Stimulated activated naive CD8-positive, alpha-beta T cell treated with anti-CD3 and anti-CD28 coated beads, Interleukin-15, Interleukin-2, amounts not matched to agents 100 U/mL and 50 U/mL, for 24 hours (primary cell): ENCODE data around the gene BMPR1B.
"Not testable (repeated sequence)": the region's sequence is repeated elsewhere in the genome, so short reads cannot be mapped to it uniquely, and the experiment has no call there.

Source experiments
- ATAC-seq: fragments of 150-1000 bp; cut with Tn5 transposase; one replicate; pipeline ENCODE4 v1.10.0; 2021
- DNase-seq: peaks from one replicate; pipeline ENCODE4 v3.0.0; 2021

Gene BMPR1B

DNA sequence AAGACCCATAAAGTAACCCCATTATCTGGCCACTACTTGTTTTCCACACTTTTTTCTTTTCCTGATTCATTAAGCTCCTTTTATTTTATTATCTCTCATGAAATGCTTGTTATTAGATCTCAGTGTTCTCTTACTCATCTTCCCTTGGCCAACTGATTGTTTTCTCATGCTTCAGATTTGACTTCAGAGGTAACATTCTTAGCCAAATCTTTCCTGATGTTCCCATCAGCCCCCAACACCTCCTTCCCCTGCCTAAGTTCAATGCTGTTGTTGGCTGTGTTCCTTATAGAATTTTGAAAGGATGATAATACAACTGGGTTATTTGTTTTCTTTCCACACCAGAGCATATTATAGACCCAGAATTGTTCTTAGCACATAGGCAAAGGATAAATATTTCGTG, 75.6 kb downstream of the BMPR1B start:
- no peak for ATAC-seq
- no peak for DNase-seq

DNA sequence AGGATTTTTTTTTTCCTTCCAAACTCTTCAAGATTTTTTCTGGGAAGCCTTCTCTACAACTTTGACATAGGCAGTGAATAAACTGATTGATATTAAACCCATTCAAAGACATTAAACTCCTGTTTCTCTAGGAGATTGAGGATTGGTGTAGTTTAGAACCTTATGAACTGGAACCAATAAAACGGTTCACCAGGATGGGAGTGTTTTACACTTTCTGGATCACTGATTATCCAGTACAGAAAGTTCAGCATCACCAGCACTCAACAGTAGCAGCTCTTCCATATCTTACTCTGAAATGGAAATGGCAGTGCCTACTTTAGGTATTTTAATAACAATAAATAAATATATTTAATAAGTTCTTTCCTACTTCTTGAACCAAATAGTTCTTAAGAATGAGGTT, 76.7 kb downstream of the BMPR1B start:
- DNase-seq (no peak), ATAC-seq (no peak)

DNA sequence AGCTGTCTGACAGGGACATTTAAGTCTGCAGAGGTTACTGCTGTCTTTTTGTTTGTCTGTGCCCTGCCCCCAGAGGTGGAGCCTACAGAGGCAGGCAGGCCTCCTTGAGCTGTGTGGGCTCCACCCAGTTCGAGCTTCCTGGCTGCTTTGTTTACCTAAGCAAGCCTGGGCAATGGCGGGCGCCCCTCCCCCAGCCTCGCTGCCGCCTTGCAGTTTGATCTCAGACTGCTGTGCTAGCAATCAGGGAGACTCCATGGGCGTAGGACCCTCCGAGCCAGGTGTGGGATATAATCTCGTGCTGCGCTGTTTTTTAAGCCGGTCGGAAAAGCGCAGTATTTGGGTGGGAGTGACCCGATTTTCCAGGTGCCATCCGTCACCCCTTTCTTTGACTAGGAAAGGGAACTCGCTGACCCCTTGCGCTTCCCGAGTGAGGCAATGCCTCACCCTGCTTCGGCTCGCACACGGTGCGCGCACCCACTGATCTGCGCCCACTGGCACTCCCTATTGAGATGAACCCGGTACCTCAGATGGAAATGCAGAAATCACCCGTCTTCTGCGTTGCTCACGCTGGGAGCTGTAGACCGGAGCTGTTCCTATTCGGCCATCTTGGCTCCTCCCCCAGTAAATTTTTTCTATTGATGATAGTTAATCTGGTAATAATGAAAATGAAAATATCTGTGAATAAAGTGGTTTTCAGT, 83.6 kb downstream of the BMPR1B start:
- not testable (repeated sequence) for ATAC-seq, DNase-seq

- no peak for ATAC-seq
- DNase-seq: no peak
Observed at GRCh38 chr4:94841864-94842221, 84.1 kb downstream of the BMPR1B start.

- DNase-seq (no peak), ATAC-seq (no peak)
Observed at GRCh38 chr4:94843216-94843615, 85.5 kb downstream of the BMPR1B start.

- DNase-seq (no peak), ATAC-seq (no peak)
Observed at GRCh38 chr4:94848326-94848725, 90.6 kb downstream of the BMPR1B start.

- no peak for ATAC-seq
- DNase-seq: no peak
Observed at GRCh38 chr4:94849901-94850300, 92.1 kb downstream of the BMPR1B start.

- DNase-seq: no peak
- no peak for ATAC-seq
Observed at GRCh38 chr4:94852616-94853015, 94.9 kb downstream of the BMPR1B start.

- DNase-seq: no peak
- ATAC-seq: no peak
Observed at GRCh38 chr4:94856030-94856429, 98.3 kb downstream of the BMPR1B start.

DNA sequence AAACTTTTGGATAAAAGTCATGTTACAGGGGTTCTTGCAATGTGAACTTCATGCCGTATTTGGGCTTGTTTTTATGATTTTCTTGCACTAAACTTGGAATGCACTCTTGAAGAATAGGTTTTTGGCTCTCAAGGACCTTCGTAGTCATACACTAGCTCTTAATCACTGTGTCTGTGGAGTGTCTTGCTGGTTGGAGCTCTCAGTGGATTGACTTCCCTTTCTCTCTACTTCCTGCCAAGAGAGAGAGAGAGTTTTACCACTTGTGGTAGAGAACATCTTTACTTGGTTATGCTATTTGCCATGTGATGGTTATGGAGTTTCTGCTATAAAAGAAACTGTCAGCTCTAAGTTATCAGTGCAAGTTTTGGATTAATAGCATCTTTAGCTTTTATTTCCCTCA, 112.4 kb downstream of the BMPR1B start:
- DNase-seq: no peak
- ATAC-seq: no peak

DNA sequence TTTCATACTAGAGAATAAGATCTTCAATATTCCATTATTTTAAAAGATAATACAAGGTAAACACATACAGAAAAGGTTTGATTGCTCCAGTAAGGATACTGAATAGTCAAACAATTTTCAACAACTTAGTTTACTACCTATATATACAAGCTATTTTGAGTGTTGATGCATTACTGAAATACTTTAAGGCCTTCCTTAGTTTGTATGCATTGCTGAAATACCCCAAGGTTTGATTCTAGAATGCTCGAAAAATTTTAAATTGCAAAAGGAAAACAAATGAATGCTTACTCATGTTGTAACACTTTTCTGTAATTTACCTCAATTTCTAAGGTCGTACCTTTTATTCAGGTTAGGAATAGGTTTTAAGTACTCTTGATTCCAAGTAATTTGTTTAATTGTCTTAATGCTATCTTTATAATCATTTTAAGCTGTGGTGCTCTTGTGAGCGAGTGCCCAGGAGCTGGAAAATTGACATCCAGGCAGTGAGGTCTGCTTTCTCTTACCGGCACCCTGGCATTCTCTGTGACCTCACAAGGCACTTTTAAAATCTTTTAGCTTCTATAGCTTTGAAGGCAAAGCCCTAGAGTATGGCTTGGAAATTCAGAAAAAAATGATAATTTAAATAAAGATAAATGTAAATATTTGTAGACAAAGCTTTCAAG, 114.0 kb downstream of the BMPR1B start:
- DNase-seq (no peak), ATAC-seq (no peak)

- no peak for ATAC-seq
- DNase-seq: no peak
Observed at GRCh38 chr4:94877973-94878372, 120.2 kb downstream of the BMPR1B start.

- ATAC-seq (no peak), DNase-seq (no peak)
Observed at GRCh38 chr4:94880956-94881355, 123.2 kb downstream of the BMPR1B start.

- no peak for ATAC-seq
- no peak for DNase-seq
Observed at GRCh38 chr4:94882756-94883155, 125.0 kb downstream of the BMPR1B start.

DNA sequence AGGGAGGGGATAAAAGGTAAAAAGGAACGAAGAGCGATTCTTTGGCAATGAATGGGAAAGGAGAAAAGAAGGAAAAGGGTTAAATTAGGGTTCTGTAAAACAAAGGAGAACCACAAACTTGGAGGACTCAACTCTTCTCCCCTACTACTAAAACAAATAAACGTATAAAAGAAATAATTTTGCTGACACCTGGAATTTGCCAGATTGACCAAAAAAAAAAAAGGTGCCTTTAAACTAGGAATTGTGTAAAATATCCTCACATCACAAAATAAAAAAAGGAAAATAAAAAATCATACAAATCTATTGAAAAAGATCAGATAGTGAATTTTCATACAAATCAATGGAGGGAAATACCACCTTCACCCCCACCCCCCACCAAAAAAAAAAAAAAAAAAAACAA, 129.3 kb downstream of the BMPR1B start:
- DNase-seq (no peak), ATAC-seq (no peak)

DNA sequence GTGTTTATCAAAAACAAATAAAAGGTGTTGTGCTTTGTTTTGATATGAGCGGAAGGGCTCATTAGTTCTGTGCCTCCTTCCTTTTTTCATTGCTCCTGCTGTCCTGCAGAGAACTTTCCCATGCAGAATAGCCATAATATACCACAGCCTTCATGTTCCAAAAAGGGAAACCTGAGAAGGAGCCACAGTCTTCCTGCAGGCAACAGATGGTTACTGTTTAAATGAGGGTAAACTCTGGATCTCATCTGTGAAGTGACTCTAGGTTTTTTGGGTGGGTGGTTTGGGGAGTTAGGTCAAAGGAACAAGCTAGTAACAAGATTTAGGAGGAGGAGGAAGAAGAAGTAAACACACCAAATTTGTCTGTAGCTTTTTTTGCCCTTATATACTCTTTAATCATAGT, 131.8 kb downstream of the BMPR1B start:
- ATAC-seq: no peak

DNA sequence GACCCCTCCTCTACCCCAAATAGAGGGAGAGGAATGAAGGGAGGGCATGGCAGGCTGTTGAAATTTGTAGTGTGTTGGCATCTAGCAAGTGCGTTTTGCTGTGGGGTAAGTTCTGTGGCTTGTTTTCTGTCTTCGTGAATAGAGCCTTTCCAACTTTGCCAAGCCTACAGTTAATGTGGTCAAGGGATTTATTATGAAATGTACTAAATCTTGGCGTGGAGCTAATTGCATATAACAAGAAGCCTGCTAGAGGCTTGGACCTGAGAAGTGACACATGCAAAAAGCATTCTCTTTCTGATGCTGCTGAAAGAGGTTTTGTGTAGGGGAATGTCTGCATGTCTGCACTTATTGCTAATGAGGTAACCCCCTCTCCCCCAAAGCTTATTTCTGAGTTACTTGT, 132.2 kb downstream of the BMPR1B start:
- ATAC-seq (no peak), DNase-seq (no peak)

More for the DNA sequence above, 131.8 kb downstream of the BMPR1B start:
- DNase-seq: no peak

GRCh38 chr4:94890579-94890978, 132.8 kb downstream of the BMPR1B start:
- no peak for ATAC-seq
- no peak for DNase-seq

DNA sequence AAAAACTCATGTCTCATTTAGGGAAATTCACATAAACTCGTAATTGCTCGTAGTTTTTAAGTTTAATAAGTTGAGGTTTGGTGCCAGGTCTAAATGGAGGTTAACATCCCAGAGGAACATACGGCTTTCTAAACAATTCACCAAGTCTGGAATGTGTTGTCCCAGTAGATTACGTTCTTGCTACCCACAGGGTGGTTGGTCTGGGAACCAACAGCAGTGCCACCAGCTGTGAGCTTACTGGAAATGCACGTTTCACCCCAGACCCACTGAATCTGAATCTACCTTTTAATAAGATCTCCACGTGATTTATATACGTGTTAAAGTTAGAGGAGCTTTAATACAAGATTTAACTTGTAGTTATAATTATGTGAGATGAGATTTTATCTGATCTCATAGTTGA, 134.3 kb downstream of the BMPR1B start:
- ATAC-seq: no peak
- no peak for DNase-seq

GRCh38 chr4:94895081-94895480, 137.3 kb downstream of the BMPR1B start:
- no peak for ATAC-seq
- DNase-seq: no peak

- no peak for DNase-seq
- no peak for ATAC-seq
Observed at GRCh38 chr4:94897023-94897422, 139.3 kb downstream of the BMPR1B start.

- DNase-seq: no peak
- ATAC-seq: no peak
Observed at GRCh38 chr4:94905511-94905910, 147.8 kb downstream of the BMPR1B start.

DNA sequence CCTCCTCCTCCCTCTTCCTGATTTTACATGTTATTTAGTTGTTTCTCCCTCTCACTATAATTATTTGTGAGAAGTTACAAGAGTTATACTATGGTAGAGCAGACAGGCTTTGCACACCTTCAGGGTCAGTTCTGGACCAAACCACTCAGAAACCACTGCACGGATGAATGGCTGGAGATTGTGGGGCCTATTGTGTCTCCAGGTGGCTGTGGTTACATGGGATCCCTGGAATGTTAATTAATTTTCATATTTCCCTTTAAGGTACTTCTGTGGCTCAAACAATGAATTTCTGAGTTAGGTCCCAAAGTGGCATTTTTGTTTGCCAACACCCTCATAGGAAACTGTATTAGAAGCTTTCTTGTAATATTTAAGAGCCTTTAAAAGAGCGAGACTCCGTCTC, 151.9 kb downstream of the BMPR1B start:
- ATAC-seq (no peak), DNase-seq (no peak)

- DNase-seq (no peak), ATAC-seq (no peak)
Observed at GRCh38 chr4:94911106-94911505, 153.4 kb downstream of the BMPR1B start.
